Hematopoietic multipotent progenitor cell treated with erythropoietin and hydrocortisone succinate and interleukin-3 and kit ligand, for 15 days (in vitro differentiated cells): Measurements from ENCODE around the gene ETFA.

Source experiments
- DNase-seq: peaks from one replicate; pipeline ENCODE4 v3.0.0-alpha.2; 2015; ENCODE audit warnings: low spot score

Gene ETFA

DNA sequence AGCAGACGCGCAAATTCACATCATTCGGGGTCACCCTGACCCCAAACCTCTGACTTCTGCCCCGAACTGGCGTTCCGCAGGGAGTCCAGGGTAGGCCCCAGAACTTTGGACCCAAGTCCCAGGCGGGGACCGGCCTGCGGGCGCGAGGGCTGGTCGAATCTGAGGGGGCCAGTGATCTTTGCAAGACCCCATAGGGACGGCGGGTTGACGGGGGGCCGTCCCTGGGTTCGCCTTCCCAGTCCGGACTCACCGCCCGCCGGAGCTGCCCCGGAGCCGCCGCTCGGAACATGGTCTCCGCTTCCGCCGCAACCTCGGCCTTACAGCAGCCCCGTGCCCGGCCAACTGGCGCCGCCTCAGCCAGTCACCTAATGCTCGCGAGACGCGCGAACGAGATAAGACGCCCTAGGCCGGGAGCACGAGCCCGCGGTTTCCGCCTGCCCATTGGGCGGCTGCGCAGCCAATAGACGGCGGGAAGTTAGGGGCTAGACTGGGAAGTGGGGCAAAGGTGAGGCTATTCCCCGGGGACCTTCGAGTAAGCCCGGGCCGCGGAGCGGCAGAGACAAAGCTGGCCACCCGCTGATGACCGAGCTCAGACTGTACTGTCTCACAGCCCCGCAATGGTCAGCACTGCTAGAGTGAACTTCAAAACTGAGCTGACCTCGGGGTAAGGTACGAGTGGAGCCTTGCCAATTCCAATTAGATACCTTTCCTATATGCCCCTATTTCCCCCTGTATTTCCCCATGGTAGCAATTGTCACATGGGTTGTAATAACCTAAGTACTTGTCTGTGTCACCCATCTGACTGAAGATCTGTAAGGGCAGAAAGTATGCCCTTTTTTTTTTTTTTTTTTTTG, at the start of gene ETFA:
Gene ETFA, minus strand, starts transcription at position 370 of the 854 bp plus-strand sequence. Its CDS starts 81 bp downstream, at position 289.
- DNase-seq = peak; percentile 91

DNA sequence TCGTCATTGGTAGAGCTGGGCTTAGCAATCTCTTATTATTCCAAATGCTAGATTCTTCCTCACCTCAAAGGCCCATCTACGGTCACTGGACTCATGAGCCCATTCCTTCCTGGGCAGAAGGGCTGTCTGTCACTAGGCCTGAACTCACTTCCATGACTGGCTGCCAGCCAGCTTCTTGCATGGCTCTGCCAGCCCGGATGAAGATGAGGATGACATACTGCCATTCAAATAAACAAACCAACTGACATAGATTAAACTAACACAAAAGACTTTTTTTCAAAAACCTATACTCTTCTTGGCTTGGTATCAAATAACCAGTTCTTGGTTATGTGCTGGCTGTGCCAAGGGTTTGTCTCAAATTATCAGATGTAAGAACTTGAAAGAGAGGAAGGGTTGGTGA, 49.1 kb upstream of the ETFA start:
- DNase-seq = no peak

DNA sequence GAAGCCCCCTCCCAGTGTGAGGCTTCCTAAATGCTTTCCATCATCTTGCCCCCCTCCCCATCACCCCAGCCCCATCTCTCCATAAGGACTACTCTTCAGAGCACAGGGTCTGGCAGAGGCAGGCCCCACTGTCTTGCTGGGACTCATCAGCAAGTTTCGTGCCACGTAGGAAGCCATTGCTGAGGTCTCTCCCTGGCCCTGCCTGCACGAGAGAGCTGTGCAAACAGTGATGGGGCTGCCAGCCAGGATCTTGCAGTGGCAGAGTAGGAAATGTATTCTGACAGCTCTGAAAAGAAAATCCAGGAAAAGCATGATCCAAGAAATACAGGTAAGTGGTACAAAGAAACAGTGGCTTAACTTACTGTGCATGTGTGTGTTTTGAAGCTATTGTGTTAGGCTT, 47.9 kb upstream of the ETFA start:
- DNase-seq = no peak

DNA sequence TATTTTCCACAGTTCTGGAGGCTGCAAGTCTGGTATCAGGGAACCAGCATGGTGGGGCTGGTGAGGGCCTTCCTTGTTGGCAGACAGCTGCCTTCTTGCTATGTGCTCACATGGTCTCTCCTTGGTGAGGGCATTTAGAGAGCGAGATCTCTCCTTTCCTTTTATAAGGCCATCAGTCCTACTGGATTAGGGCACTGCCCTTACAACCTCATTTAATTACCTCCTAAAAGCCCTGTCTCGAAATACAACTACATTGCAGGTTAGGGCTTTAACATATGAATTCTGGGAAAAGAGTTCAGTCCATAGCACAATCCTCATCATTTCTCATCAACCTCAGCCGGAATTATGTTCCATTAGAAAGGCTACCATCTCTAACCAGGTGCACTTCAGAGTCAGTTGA, 47.2 kb upstream of the ETFA start:
- DNase-seq = no peak

DNA sequence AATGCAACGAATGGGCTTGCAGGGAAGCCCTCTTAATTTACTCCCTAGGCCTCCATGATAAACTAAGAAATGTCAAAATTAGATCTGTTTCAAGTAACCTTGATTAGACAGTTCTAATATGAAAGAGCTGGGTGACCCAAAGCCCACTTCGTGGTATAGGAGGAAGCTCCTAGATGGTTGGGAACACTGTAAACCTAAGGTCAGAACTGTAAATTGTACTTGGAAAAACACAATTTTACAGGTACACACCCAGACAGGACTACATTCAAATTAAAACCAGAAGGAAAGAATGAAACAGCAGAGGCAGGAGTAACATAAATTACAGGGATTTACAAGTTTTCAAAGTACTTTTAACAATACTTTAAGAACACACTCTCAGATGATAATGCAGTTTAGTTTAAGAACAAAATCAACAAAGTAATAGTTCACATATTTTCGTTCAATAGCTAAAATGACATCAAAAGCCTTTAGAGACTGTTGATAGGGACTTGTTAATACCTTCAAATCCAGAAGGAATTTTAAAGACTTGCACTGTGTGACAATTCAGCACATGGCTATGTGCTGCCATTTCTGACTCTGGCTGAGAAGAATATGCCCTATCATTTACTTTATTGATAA, 43.7 kb upstream of the ETFA start:
- no peak for DNase-seq

DNA sequence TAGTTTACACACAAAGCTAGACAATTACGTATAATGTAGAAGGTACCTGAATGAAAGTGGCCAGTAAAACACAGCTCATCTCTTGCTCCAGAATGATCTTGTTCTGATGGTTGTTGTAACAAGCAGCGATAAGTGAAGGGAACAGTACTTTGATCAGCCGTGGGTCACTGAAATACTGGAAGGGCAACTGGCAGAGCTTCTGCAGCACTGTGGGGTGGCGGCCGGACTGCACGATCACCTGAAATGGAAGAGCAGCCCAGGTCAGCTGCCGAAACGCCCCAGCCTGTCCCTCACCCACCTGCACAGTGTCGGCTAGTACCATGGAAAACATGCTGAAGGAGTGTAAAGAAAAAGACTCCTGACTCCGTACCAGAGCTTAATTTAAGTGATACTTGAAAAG, 42.6 kb upstream of the ETFA start:
- DNase-seq = no peak

DNA sequence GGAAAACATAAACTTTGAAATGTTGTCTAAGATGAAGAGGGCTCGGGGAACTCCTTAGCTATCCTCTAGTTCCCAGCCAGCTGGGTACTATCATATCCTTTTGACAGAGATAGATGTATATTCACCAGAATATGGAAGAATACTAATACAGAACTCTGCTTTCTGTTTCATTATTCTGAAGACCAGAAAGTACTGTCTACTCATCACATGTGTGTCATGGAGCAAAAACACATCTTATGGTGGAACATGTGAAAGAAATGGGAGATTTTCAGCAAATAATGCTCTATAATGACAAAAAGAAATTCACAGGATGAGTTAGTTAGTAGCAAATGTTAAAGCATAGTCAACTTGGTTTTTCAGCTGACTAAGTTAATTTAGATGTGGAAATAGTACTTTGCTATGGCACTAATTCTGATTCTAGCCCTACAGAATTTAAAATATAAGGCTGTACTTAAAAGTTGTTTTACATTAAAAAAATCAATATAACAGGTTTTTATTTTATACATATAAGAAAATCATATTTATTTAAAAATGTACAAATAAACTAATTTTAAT, 41.8 kb upstream of the ETFA start:
- no peak for DNase-seq

DNA sequence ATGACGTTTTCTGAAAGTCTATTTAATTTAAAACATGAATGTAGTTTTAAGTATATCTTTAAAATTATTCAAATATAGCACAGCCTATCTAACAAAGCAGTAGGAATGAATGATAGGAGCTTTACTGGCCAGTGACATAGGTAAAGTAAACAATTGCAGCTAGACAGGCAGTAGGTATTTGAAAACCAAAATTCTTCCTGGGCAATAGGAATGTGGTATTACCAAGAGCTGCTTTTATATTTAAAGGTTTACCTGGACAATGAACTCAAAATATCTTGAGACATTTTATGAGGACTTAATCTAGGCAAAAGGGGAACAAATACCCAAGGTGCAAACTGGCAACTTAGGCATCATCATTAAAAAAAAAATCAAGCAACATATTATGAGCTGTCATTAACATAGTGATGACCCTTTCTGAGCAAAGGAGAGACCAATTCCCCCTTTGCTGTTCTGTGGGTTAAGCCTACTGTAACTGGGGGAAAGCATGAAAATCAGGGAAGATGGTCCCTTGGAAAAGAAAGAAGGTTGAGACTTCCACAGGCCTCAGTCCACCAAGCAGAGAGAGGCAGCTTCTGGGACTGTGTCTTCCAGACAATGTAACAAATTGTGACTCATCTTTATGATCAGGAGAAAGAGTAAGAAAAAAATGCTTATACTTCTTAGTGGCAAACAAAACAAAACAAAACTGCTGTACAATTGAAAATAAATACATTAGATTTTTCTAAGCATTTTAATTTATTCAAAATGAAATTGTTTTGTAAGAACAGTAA, 38.2 kb upstream of the ETFA start:
- DNase-seq = no peak

DNA sequence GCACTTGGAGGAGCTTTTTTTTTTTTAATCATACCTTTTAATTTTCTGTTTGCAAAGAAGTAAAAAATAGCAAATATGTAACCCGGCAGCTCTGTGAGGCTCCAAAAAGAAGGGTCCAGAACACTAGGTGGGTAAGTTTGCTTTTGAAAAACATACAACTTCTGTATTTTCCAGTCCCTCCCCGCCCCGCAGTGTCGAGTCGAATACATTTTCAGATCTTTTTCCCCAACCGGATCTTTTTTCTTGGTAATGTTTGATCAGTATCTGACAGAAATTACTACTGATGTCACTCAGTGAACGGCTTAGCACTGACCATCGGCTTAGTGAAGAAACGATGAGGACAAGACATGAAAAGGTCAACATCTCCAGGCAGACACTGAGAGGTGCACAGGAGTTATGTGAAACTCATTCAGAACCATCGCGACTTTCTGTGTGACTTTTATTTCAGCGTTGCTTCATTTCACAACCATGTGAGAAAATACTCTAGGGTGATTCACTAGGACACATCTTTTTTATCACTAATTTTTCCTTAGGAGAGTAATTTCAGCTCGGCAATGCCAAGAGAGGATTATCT, 36.3 kb upstream of the ETFA start:
- DNase-seq = no peak

DNA sequence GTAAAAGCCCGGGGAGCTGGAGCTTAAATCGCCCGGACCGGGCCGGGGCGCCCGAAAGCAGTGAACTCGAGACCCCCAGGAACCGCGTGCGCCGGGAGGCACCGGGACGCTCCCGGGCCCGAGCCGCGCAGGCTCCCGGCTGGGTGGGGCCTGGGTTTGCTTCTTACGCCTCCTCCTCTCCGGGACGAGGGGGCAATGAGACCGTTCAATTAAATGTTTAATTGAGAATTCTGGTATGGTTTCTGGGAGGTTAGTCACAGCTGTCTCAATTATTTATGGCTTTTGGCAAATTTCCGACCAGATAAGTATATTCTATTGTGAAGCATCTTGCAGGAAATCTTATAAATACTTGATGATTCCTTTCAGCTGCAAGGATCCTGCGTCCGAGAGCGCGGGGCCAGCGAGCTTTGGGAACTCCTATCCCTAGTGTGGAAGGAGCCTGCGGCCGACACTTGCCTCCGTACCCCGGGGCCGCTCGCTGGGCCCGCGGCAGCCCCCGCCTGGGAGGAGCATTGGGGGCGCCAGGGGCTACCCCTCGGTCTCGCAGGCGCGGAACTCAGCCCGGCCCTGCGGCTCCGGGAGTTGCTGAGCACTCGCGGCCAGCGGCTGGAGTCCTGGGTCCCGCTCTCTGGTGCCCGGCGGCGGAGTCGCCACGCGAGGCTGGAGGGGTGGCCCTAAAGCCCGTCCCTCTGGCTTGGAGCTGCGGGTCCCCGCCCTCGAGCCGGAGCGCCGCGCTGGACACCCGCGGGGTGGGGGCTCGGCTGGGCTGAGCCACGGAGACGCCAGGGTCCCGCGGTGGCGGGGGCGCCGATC, 35.6 kb upstream of the ETFA start:
- no peak for DNase-seq

DNA sequence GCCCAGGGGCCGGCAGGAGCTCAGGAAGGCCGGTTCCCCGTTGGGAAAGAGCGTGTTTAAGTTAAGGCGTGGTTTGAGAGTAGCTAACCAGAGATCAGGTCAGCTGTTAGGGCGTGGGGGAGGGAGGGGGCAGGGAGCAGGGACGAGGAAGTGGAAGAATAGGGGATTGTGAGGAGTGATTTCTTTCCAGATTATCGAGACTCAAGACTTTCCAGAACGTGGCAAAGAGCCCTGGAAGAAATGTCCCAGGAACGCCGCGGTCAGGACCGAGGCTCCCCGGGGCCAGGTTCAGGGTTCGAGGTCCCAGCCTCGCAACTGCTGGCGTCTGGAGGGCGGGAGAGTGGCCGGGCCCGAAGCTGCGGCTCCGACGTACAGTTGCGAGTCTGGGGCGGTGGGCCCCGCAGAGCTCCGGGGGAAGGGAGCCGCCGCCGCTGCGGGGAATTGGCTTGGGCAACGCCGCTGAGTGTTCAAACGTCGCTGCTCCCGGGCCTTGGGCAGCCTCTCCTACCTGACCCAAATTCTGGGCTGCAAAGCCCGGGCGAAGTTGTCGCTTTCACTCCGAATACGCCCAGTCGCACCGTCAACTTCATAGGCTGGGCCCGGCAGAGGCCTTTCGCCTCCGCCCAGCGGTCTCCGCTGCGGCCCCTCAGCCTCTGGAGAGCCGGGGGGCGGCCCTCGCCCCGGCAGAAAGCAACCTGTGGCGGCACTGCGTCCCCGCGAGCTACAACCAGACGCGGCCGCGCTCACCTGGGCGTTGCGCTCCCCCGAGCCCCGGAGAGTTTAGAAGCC, 34.8 kb upstream of the ETFA start:
- DNase-seq = no peak

DNA sequence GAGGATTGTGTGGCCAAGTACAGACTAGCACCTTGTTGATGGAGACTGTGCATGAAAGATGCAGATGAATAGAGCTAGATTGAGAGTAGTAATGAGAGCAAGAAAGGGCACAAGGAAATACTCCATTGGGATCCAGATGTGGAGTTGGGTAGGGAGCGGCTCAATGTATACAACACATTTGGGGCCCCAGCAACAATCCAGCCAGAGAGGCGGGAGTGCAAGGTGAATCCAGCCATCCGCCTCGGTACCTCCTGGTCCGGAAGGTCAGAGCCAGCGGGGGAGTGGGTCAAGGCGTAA, 34.3 kb upstream of the ETFA start:
- DNase-seq = no peak

DNA sequence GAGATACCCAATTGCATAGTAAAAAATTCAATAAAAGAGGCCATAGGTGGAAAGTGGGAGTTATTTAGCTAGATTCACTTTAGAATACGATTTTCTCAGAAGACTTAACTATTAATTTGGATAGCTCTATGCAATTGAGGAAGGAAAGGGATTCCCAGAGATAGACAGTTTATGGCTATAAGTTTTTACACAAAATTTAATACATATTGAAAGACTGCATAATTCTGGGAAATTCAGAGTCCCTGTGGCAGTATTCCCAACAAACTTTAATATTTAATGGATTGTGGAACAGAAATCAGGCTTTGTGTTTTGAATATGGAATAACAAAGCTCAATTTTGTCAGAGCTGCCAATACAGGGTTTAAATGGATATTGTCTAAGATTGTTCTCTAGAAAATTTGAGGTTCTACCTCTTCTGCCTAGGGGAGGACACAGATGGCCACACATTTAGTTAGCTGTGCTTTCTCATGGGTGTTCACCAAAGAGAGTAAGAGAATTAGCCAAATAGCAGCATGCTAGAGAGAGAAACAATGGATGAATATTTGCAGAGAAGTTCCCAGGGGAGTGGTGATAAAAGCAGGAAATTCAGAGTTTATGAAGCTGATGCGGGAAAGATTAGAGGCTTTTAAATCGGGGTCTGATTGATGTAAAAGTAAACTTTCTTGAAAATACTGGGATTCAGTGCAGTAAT, 33.8 kb upstream of the ETFA start:
- DNase-seq = no peak

DNA sequence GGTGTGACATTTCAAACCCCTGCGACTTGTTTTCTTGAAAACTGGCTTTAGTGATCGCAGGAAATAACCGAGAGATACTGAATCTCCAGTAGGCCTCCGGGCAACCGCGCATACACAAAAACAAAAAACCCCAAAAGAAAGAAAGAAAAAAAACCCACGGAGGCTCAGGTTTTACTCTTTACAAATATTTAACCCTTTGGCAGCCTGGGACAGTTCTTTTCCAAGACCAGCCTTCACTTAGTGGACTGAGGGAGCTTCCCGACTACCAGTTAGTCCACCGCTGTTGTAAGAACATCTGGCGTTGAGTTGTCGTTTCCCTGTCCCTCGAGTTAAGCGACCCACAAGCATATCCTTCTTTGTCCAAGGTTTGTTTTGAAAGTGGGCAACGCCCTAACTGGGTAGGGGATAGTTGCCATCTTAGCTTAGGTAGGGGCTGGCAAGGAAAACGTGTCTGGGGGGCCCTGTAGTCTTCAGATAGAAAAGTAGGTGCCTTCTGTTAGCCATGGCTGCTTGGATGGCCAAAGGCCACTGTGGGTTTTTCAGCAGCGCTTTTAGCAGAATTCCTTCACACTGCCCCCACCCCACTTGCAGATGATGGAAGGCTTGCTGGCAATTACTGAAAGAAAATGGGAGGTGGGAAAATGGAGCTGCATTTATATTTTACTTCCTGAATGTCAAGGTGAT, 32.2 kb upstream of the ETFA start:
- DNase-seq = no peak

DNA sequence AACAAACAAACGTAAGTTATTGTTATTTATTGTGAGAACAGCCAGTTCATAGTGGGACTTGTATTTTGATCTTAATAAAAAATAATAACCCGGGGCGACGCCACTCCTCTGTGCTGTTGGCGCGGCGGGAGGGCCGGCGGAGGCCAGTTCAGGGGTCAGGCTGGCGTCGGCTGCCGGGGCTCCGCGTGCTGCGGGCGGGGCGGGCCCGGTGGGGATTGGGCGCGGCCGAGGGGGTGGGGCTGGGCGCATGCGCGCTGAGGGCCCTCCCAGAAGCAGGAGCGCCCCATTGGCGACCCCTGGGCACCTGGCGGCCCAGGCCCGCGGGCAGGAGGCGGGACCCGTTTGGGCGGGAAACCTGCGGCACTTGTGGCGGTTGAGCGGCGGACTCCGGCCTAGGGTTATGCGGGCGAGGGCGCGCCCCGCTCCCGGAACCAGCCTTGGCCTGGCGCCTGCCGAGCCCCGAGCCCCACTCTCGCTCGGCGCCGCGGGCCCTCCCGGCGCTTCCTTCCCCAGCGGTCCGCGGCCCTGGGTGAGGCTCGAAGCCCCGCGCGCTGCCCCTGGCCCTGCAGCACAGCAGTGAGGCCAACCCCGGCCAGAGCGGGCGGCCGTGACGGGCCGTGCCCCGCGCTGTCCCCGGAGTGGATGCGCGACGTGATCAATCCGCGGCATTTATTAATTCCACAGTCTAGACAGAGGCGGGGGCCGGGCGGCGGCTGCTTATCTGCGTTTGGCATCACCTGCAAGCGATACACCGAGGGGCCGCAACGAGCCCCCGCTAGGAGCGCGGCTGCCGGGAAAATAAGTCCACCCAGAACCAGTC, 31.3 kb upstream of the ETFA start:
- no peak for DNase-seq

DNA sequence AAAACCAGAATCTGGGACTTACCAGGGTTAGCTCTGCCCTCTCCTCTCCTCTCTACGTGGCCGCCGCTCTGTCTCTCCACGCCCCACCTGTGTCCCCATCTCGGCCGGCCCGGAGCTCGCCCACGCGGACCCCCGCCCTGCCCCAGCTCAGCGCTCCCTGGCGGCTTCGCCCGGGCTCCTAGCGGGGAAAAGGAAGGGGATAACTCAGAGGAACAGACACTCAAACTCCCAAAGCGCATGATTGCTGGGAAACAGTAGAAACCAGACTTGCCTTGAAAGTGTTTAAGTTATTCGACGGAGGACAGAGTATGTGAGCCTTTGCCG, 30.8 kb upstream of the ETFA start:
- DNase-seq = no peak

DNA sequence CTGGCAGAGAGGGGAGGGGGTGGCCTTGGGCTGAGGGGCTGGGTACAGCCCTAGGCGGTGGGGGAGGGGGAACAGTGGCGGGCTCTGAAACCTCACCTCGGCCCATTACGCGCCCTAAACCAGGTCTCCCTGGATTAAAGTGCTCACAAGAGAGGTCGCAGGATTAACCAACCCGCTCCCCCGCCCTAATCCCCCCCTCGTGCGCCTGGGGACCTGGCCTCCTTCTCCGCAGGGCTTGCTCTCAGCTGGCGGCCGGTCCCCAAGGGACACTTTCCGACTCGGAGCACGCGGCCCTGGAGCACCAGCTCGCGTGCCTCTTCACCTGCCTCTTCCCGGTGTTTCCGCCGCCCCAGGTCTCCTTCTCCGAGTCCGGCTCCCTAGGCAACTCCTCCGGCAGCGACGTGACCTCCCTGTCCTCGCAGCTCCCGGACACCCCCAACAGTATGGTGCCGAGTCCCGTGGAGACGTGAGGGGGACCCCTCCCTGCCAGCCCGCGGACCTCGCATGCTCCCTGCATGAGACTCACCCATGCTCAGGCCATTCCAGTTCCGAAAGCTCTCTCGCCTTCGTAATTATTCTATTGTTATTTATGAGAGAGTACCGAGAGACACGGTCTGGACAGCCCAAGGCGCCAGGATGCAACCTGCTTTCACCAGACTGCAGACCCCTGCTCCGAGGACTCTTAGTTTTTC, 30.2 kb upstream of the ETFA start:
- no peak for DNase-seq

DNA sequence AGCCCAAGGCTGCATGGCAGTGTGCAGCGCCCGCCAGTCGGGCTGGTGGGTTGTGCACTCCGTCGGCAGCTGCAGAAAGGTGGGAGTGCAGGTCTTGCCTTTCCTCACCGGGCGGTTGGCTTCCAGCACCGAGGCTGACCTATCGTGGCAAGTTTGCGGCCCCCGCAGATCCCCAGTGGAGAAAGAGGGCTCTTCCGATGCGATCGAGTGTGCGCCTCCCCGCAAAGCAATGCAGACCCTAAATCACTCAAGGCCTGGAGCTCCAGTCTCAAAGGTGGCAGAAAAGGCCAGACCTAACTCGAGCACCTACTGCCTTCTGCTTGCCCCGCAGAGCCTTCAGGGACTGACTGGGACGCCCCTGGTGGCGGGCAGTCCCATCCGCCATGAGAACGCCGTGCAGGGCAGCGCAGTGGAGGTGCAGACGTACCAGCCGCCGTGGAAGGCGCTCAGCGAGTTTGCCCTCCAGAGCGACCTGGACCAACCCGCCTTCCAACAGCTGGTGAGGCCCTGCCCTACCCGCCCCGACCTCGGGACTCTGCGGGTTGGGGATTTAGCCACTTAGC, 29.6 kb upstream of the ETFA start:
- no peak for DNase-seq
